GM21423 (cell line): ENCODE data around the gene AP3D1.
"Not testable (repeated sequence)": the region's sequence is repeated elsewhere in the genome, so short reads cannot be mapped to it uniquely, and the experiment has no call there.

Source experiments
- ATAC-seq: cut with Tn5 transposase; IDR thresholded peaks from one replicate; pipeline ENCODE4 v1.9.1; 2021; ENCODE audit warnings: mild to moderate bottlenecking, moderate library complexity; ENCODE audit not compliant: unreplicated experiment

The AP3D1 gene

GRCh38 chr19:2157452-2157851 lies 6.1 kb upstream of the AP3D1 start:
- ATAC-seq: no peak

GRCh38 chr19:2154587-2155075 lies 3.3 kb upstream of the AP3D1 start:
- ATAC-seq: no peak

DNA sequence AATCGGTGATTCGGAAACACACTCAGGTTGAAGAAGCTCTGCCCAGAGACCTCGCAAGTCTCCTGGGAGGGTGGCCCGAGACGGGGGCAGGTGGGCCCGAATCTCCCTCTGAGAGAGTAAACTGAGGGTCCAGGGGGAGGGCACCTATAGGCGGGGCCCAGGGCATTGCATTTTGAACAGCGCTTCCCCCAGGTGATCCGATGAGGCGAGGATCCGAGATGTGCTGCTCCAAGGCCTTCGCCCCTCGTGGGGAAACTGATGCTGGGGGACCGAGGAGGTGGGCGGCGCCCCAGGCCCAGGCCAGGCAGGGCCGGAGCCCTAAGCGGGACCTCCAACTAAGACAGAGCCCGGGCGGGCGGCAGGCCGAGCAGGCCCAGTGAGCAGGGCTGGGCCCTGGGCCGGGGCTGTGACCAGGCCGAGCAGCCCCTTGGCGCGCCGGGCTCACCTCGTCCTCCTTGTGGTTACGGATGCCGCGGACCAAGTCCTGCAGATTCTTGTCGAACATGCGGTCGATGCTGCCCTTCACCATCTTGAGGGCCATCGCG lies 500 bp downstream of the AP3D1 start:
- ATAC-seq: peak; percentile 32

- ATAC-seq: no peak
These were observed 1.2 kb downstream of the AP3D1 start for GRCh38 chr19:2149980-2150793.

DNA sequence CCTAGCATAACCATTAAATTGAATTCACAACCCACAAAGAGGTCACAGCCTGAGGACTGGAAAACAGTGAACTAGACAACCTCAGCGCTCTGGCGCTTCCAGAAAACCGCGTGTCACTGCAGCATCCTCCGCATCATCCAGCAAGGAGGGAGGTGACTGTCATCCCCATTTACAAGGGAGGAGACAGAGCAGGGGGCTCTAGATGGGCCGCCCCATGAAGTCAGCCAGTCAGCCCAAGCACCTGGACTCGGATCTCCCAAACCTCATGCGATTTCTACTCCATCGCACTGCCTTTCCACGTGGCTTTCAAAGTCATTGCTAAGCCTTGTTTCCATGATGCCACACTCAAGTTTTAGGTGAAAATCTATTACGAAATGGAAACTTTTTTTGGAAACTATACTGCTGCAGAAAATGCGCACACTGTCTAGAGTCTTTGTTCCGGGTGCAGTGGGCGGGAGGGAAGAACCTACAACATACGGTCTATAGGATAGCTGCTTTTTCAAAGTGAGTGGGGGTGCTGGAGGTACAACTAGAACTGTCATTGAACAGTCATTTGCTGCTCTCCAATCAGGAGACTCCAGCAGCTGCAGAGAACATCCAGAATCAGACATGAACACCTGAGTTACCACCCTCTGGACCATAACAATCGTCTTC lies 2.8 kb downstream of the AP3D1 start:
- no peak for ATAC-seq

DNA sequence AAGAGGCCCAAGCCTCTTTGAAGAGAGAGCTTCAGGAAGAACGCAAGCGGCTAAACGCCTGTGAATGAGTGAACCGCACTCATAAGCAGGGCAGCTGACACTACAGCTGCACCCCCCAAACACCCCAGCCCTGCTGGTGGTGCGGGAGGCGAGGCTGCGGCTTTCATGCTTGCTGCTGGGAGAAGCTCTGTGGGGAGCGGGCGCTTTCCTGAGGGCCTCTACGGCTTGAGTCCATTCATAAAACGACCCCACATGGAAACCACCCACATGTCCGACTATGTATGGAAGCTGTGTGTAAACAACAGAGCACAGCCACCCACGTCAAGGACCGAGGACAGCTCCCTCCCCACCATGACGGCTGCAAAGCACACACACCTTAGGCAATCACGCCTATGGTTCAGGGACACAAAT lies 5.5 kb downstream of the AP3D1 start:
- ATAC-seq: no peak

GRCh38 chr19:2144190-2144589 lies 7.2 kb downstream of the AP3D1 start:
- no peak for ATAC-seq

- ATAC-seq: no peak
These were observed 9.1 kb downstream of the AP3D1 start for GRCh38 chr19:2142173-2142829.

DNA sequence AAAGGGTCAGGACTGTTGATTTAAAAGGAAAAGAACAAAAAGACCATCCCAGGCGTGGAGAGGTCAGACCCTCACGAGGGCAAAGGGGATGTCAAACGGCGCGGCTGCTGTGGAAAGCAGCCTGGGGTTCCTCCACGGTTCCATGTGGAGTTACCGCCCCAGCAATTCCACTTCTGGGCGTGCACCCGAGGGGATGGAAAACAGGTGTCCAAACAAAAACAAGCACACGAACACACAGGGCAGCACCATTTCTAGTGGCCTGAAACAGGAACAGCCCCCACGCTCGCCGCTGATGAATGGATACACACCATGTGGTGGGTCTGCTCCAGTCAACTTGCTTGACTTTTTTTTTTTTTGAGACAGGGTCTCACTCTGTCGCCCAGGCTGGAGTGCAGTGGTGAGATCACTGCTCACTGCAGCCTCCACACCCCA lies 11.2 kb downstream of the AP3D1 start:
- ATAC-seq: no peak

DNA sequence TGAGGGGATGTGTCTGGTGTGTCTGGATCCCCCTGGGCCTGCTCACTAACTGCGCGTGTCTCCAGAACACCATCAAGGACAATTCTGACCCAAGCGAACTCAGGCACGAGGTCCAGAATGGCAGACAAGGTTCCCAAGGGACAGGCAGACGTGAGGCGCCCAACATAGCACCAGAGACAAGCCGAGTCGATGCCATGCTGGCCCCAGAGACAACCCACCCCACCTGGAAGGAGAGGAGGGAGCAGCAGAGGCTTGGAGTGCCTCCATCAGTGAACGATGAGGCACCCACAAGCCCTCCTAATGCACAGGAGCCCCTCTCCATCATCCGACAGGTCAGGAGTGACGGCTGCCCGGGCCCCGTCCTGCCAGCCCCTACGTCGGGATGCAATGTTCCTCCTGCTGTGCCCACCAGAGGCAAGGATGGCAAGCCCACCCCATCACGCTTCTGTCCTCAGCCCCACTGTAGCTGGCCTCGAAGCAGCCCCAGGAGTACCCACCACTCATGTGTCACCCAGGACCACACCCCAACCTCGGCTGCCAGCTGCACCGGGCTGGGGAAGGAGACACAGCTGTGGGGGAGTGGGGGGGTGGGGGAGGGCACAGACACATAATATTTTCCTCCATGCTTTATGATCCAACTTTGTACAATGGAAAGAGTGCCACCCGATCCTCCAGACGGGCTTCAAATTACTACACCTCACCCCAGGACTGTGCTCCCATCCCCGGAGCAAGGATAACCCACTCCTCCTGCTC lies 11.8 kb downstream of the AP3D1 start:
- no peak for ATAC-seq

DNA sequence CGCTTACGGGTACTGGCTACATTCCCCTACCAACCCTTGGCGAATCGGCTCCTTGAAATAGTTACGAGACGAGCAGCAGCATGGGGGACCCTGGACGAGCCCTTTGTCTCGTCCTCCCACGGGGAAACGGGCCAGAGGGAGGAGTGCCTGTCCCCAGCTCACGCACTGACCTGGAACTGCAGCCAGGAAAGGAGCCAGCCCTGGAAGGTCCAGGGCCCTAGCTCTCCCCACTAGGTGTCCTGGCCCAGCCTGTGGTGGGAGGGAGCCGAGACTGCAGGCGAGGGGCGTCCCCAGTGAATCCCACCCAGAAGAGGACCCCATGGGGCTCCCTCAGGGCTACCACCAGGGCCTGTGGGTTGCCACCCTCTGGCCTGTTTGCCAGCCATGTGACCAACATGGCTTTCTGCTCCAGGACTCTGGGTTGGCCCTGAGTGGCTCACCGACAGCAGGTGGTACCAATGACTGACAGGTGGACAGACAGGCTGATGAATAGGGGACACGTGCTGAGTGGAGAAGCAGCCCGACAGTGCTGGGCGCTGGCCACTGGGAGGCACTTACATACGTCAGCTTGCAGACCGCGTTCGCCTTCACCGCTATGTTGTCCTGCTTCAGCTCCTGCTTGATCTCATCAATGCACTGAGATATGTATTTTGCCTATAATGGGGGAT lies 13.2 kb downstream of the AP3D1 start:
- no peak for ATAC-seq

GRCh38 chr19:2136796-2137195 lies 14.6 kb downstream of the AP3D1 start:
- ATAC-seq: no peak

- ATAC-seq: no peak
These were observed 15.6 kb downstream of the AP3D1 start for GRCh38 chr19:2135474-2136402.

DNA sequence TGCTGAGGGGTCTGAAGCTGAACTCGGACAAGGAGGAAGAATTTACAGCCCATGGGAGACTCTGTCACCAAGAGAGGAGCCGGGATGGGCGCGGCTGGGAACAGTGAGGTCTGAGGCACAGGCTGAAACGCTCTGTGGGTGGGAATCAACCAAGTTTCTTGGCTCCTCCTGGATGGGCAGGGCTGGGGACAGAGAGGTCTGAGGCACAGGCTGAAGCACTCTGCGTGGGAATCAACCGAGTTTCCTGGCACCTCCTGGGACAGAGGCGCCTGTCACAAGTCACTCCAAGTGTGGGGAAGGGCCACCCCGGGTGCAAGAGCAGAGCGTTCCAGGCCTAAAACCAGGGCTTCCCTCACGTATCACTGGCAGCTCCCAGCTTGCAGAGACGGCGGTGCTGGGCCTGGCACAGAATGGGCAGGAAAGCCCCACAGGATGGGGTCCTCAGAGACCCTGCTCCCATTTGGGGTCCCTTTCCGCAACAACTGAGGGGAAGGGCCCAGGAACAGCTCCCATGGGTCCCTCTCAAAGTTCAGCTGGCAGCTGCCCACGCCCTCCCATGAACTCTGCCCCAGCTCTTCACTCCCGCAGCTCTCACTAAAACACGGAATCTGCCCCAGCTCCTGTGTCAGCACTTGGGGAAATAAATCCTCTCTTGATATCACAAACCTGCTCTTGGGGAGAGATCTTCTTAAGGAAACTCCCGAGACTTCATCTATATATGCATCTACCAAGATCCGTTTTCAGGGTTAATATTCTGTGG lies 18.5 kb downstream of the AP3D1 start:
- ATAC-seq: no peak

DNA sequence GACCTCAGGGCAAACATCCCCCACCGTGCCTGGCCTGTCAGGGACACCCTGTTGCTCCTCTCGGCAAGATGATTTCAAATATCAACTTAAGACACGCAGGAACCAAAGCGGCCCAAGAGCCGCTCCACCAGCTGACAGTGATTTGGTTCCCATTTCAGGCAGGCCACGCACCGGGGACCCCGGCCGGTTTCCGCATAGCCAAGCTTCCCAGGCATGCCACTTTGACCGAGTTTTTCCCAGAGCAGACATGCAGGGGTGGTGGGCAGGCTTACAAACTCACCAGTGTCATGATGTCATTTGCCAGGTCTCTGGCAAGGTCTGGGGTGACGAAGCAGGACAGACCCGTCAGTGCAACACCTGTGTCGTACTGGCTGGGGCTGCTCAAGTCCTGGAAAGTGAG lies 19.2 kb downstream of the AP3D1 start:
- no peak for ATAC-seq

- not testable (repeated sequence) for ATAC-seq
These were observed 20.1 kb downstream of the AP3D1 start for GRCh38 chr19:2131012-2131975.
